HCT116 (cell line): ENCODE results near the gene VRK1.

Source experiments
- EGR1 ChIP-seq: IDR thresholded peaks from 2 replicates; pipeline ENCODE4 v1.6.1; 2012; ENCODE audit warnings: low read depth
- EZH2 ChIP-seq: fragments of 200-600 bp; sonication (generic); IDR thresholded peaks from 2 replicates; pipeline ENCODE4 v1.6.1; 2017; ENCODE audit warnings: antibody characterized with exemption, mixed run types
- JUND ChIP-seq: IDR thresholded peaks from 2 replicates; pipeline ENCODE4 v1.6.1; 2012
- POLR2A ChIP-seq: IDR thresholded peaks from 2 replicates; pipeline ENCODE4 v1.7.0; 2011; ENCODE audit warnings: borderline replicate concordance; ENCODE audit not compliant: insufficient read depth, insufficient read length; ENCODE audit errors: extremely low read depth
- POLR2AphosphoS5 ChIP-seq: IDR thresholded peaks from 2 replicates; pipeline ENCODE4 v1.6.1; 2011; ENCODE audit warnings: mild to moderate bottlenecking, low read depth, low read length, moderate library complexity
- SRF ChIP-seq: IDR thresholded peaks from 2 replicates; pipeline ENCODE4 v1.6.1; 2012; ENCODE audit warnings: low read depth
- ZNF274 ChIP-seq: fragments of 200-500 bp; sonication (Bioruptor generic); IDR thresholded peaks from 2 replicates; pipeline ENCODE4 v1.6.1; 2014; ENCODE audit warnings: mild to moderate bottlenecking, low read depth, low read length, inconsistent platforms
- TF ChIP-seq, protein P1 (sequence below), 3 experiments: fragments of 200-600 bp in 1 of 3; sonication (generic) in 1 of 3; IDR thresholded peaks in 2 of 3; conservative IDR thresholded peaks in 1 of 3; 2 replicates each; pipeline ENCODE4 v1.5.1; 2012 to 2017; ENCODE audit warnings: low read depth in 2 of 3, low read length in 2 of 3, antibody characterized with exemption in 1 of 3, borderline replicate concordance in 1 of 3, control low read depth in 1 of 3, mild to moderate bottlenecking in 1 of 3, mixed read lengths in 1 of 3, mixed run types in 1 of 3, moderate library complexity in 1 of 3; ENCODE audit not compliant: insufficient read depth in 1 of 3
- TF ChIP-seq, protein P2 (sequence below): IDR thresholded peaks from 2 replicates; pipeline ENCODE4 v1.6.1; 2011; ENCODE audit warnings: mild to moderate bottlenecking, low read length, moderate library complexity; ENCODE audit not compliant: insufficient replicate concordance; ENCODE audit errors: extremely low read depth

DNA sequence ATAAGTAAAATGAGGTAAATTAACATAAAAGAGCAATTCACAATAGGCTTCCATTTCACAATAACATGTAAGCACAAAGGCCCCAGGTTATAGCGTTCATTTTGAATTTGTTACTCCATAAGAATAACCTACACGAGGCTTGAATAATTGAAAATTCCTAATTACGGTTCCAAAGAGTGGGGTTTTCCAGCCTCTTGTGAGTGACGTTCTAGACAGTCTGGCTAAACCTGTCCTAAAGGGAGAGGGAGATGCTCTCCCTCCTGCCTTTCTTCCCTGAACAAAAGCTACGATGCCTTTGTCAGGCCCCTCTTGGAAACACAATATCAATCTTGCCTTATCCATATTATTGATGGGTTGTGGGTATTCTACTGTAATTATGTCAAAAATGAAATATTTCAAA lies 24.3 kb upstream of the VRK1 start:
- TF ChIP-seq POLR2A: no peak
- TF ChIP-seq, protein P1, sequence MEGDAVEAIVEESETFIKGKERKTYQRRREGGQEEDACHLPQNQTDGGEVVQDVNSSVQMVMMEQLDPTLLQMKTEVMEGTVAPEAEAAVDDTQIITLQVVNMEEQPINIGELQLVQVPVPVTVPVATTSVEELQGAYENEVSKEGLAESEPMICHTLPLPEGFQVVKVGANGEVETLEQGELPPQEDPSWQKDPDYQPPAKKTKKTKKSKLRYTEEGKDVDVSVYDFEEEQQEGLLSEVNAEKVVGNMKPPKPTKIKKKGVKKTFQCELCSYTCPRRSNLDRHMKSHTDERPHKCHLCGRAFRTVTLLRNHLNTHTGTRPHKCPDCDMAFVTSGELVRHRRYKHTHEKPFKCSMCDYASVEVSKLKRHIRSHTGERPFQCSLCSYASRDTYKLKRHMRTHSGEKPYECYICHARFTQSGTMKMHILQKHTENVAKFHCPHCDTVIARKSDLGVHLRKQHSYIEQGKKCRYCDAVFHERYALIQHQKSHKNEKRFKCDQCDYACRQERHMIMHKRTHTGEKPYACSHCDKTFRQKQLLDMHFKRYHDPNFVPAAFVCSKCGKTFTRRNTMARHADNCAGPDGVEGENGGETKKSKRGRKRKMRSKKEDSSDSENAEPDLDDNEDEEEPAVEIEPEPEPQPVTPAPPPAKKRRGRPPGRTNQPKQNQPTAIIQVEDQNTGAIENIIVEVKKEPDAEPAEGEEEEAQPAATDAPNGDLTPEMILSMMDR (IDR thresholded peaks at IDR 0.05 in 2 of 3, conservative IDR thresholded peaks at IDR 0.05 in 1 of 3; ENCODE audit: borderline replicate concordance in 1 of 3, insufficient read depth in 1 of 3, low read depth in 2 of 3, low read length in 2 of 3): no peak
- TF ChIP-seq JUND: no peak
- TF ChIP-seq ZNF274: no peak
- no peak for TF ChIP-seq SRF
- TF ChIP-seq EGR1: no peak
- TF ChIP-seq, protein P2, sequence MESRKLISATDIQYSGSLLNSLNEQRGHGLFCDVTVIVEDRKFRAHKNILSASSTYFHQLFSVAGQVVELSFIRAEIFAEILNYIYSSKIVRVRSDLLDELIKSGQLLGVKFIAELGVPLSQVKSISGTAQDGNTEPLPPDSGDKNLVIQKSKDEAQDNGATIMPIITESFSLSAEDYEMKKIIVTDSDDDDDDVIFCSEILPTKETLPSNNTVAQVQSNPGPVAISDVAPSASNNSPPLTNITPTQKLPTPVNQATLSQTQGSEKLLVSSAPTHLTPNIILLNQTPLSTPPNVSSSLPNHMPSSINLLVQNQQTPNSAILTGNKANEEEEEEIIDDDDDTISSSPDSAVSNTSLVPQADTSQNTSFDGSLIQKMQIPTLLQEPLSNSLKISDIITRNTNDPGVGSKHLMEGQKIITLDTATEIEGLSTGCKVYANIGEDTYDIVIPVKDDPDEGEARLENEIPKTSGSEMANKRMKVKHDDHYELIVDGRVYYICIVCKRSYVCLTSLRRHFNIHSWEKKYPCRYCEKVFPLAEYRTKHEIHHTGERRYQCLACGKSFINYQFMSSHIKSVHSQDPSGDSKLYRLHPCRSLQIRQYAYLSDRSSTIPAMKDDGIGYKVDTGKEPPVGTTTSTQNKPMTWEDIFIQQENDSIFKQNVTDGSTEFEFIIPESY: no peak
- no peak for TF ChIP-seq POLR2AphosphoS5
- TF ChIP-seq EZH2: no peak
